Posterior cingulate gyrus (tissue), 11 donors: Measurements from ENCODE around the gene BAMBI.

Experiments used
- DNase-seq, 10 donors: peaks; one replicate each; pipeline versions ENCODE4 v3.0.0 to v3.0.0-alpha.2; 2020 to 2021; ENCODE audit warnings: mixed read lengths in 3 of 10
- intact Hi-C: fragments of 100-400 bp; cut with DNase I; formaldehyde crosslinking; loops from one replicate; pipeline ENCODE4 v1.15.1; 2023

BAMBI gene

DNA sequence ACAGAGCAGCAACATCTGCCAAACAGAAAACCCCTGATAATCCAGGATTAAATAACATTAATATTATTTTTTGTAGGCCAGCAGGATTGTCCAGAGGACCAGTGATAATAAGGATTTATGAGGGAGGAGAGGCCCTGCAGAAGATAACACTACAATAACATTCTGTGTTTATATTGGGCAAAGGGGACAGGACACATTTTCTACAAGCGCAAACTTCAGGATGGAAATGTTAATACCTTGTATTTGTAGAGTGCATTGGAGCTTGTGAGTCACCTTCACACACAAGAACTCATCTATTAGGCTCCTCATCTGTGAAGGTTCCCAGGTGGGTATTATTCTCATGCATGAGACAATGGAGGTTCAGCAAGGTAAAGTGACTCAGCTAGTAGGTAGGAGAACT lies 51.0 kb downstream of the BAMBI start:
- no peak for DNase-seq
- intact Hi-C loops: no loop called here

DNA sequence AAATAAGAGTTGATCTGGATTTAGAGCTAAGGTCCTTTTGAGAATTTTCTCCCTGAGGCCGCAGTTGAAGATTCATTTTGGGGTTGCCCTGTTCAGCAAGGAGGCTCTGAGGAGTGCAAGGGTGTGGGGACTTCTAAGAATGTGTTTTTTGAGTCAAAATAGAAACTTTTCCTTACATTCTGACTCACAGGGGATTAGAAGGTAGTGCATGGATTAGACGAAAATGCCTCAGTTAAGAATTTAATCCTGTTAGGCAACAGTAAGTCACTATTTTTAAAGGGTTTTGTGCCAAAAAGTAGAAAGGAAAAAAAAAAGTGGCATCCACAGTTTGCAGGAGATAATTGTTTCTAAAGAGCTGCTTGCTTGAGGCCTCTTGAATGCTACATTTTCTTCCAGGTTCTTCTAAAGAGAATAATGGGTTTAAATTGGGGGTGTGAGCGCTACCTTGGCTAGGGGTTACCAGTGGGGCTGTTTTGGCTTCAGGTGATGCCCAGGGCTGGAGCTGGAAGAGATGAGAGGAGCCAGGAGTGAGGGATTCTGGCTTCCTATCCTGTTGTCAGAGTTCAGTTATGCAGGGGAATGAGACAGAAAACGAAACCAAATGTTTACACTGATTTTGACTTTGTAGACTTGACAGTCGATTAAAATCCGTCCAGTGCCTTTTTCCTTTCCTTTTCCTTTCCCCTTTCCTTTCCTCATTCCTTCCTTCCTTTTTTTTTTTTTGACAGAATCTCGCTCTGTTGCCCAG lies 52.9 kb downstream of the BAMBI start:
- intact Hi-C loops: no loop called here
- no peak for DNase-seq

DNA sequence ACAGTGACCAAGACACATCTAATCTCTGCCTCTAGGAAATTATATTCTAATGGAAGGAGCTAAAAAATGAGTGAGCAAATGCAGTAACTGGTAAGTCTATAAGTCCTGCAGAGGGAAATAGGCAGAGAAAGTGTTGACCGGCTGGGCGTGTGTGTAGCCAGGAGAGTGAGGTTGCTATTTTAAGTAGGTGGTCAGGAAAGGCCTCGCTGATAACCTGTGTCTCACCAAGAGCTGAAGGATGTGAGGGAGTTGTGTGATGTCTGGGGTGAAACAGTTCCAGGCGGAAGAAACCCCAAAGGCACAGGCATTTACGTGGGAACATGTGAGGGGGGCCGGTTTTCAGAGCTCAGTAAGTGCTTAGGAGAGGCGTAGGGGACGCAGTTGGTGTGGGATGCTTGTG lies 54.8 kb downstream of the BAMBI start:
- intact Hi-C loops: no loop called here
- no peak for DNase-seq
